Memory B cell (primary cell): ENCODE results near the gene TMEM37.

ENCODE experiments used
- ATAC-seq: fragments of 150-1000 bp; cut with Tn5 transposase; 2 replicates; pipeline ENCODE4 v1.10.0; 2021; ENCODE audit warnings: low read depth, mild to moderate bottlenecking, moderate library complexity
- DNase-seq, 2 donors: peaks; one replicate each; pipeline ENCODE4 v3.0.0; 2022; ENCODE audit warnings: low spot score in 2 of 2
- H3K27ac Mint-ChIP-seq: one replicate; pipeline ENCODE4 v1.8.0; 2022; ENCODE audit warnings: mild to moderate bottlenecking, moderate library complexity, mixed read lengths
- H3K27me3 Mint-ChIP-seq: one replicate; pipeline ENCODE4 v1.8.0; 2022; ENCODE audit warnings: mixed read lengths
- H3K36me3 Mint-ChIP-seq: one replicate; pipeline ENCODE4 v1.8.0; 2022; ENCODE audit warnings: mild to moderate bottlenecking, mixed read lengths
- H3K4me1 Mint-ChIP-seq: one replicate; pipeline ENCODE4 v1.8.0; 2022; ENCODE audit warnings: mixed read lengths
- H3K4me3 Mint-ChIP-seq: one replicate; pipeline ENCODE4 v1.8.0; 2022; ENCODE audit warnings: mild to moderate bottlenecking, moderate library complexity, mixed read lengths
- H3K9me3 Mint-ChIP-seq: one replicate; pipeline ENCODE4 v1.8.0; 2022; ENCODE audit warnings: mixed read lengths

The TMEM37 gene

GRCh38 chr2:119448427-119449141 is 16.9 kb downstream of the TMEM37 start:
- H3K27ac Mint-ChIP-seq = no peak overlapping the region

GRCh38 chr2:119449521-119449920 is 17.9 kb downstream of the TMEM37 start:
- ATAC-seq = no peak
- Mint-ChIP-seq H3K27me3 (peaks cover 17% of the 10 kb centered on the region), H3K4me1 (no peaks in the 10 kb centered on the region), H3K27ac (no peak overlapping the region), H3K36me3 (no peaks in the 10 kb centered on the region), H3K9me3 (no peaks in the 10 kb centered on the region), H3K4me3 (no peak overlapping the region)
- DNase-seq = no peak

More at GRCh38 chr2:119448427-119449141, 16.9 kb downstream of the TMEM37 start:
- peaks cover 17% of the 10 kb centered on the region for H3K27me3 Mint-ChIP-seq
- H3K4me3 Mint-ChIP-seq = no peak overlapping the region
- H3K9me3 Mint-ChIP-seq = no peaks in the 10 kb centered on the region
- ATAC-seq (no peak), DNase-seq (no peak)
- no peaks in the 10 kb centered on the region for H3K4me1 Mint-ChIP-seq
- no peaks in the 10 kb centered on the region for H3K36me3 Mint-ChIP-seq

- Mint-ChIP-seq H3K4me1 (no peaks in the 10 kb centered on the region), H3K4me3 (no peak overlapping the region), H3K27ac (no peak overlapping the region), H3K36me3 (no peaks in the 10 kb centered on the region), H3K9me3 (no peaks in the 10 kb centered on the region), H3K27me3 (peaks cover 21% of the 10 kb centered on the region)
- no peak for ATAC-seq
- no peak for DNase-seq
Observed at GRCh38 chr2:119451336-119452050, 19.8 kb downstream of the TMEM37 start.

GRCh38 chr2:119453972-119454593 is 22.4 kb downstream of the TMEM37 start:
- no peak overlapping the region for H3K27ac Mint-ChIP-seq
- no peaks in the 10 kb centered on the region for H3K4me1 Mint-ChIP-seq
- no peaks in the 10 kb centered on the region for H3K9me3 Mint-ChIP-seq
- no peak overlapping the region for H3K4me3 Mint-ChIP-seq
- DNase-seq (no peak), ATAC-seq (no peak)
- no peaks in the 10 kb centered on the region for H3K36me3 Mint-ChIP-seq
- peaks cover 20% of the 10 kb centered on the region for H3K27me3 Mint-ChIP-seq

- DNase-seq (no peak), ATAC-seq (no peak)
- Mint-ChIP-seq H3K9me3 (no peaks in the 10 kb centered on the region), H3K4me3 (no peak overlapping the region), H3K27ac (no peak overlapping the region), H3K36me3 (no peaks in the 10 kb centered on the region), H3K27me3 (peaks cover 20% of the 10 kb centered on the region), H3K4me1 (no peaks in the 10 kb centered on the region)
Observed at GRCh38 chr2:119455066-119455718, 23.5 kb downstream of the TMEM37 start.

GRCh38 chr2:119460076-119460475 is 28.4 kb downstream of the TMEM37 start:
- DNase-seq (no peak), ATAC-seq (no peak)
- Mint-ChIP-seq H3K4me3 (no peak overlapping the region), H3K4me1 (no peaks in the 10 kb centered on the region), H3K27me3 (peaks cover 8% of the 10 kb centered on the region), H3K9me3 (no peaks in the 10 kb centered on the region), H3K27ac (no peak overlapping the region), H3K36me3 (no peaks in the 10 kb centered on the region)

- no peaks in the 10 kb centered on the region for H3K4me1 Mint-ChIP-seq
- H3K9me3 Mint-ChIP-seq = no peaks in the 10 kb centered on the region
- H3K4me3 Mint-ChIP-seq = no peak overlapping the region
- DNase-seq (no peak), ATAC-seq (no peak)
- peaks cover under 1% of the 10 kb centered on the region for H3K27me3 Mint-ChIP-seq
- H3K27ac Mint-ChIP-seq = no peak overlapping the region
- H3K36me3 Mint-ChIP-seq = no peaks in the 10 kb centered on the region
Observed at GRCh38 chr2:119461811-119462210, 30.2 kb downstream of the TMEM37 start.

- no peak for DNase-seq
- H3K4me1 Mint-ChIP-seq = no peaks in the 10 kb centered on the region
- H3K9me3 Mint-ChIP-seq = no peaks in the 10 kb centered on the region
- H3K36me3 Mint-ChIP-seq = no peaks in the 10 kb centered on the region
- no peak overlapping the region for H3K4me3 Mint-ChIP-seq
- no peak for ATAC-seq
- H3K27me3 Mint-ChIP-seq = no peaks in the 10 kb centered on the region
- no peak overlapping the region for H3K27ac Mint-ChIP-seq
Observed at GRCh38 chr2:119462574-119462973, 30.9 kb downstream of the TMEM37 start.

GRCh38 chr2:119463136-119463535 is 31.5 kb downstream of the TMEM37 start:
- DNase-seq = no peak
- Mint-ChIP-seq H3K27ac (no peak overlapping the region), H3K27me3 (no peaks in the 10 kb centered on the region), H3K4me3 (no peak overlapping the region), H3K9me3 (no peaks in the 10 kb centered on the region), H3K4me1 (no peaks in the 10 kb centered on the region), H3K36me3 (no peaks in the 10 kb centered on the region)
- no peak for ATAC-seq

GRCh38 chr2:119463990-119464389 is 32.3 kb downstream of the TMEM37 start:
- no peak for ATAC-seq
- H3K36me3 Mint-ChIP-seq = no peaks in the 10 kb centered on the region
- H3K9me3 Mint-ChIP-seq = no peaks in the 10 kb centered on the region
- no peaks in the 10 kb centered on the region for H3K4me1 Mint-ChIP-seq
- peaks cover 2% of the 10 kb centered on the region for H3K27me3 Mint-ChIP-seq
- H3K27ac Mint-ChIP-seq = no peak overlapping the region
- no peak for DNase-seq
- no peak overlapping the region for H3K4me3 Mint-ChIP-seq

GRCh38 chr2:119464981-119465380 is 33.3 kb downstream of the TMEM37 start:
- DNase-seq (no peak), ATAC-seq (no peak)
- Mint-ChIP-seq H3K27me3 (peaks cover 2% of the 10 kb centered on the region), H3K4me1 (no peaks in the 10 kb centered on the region), H3K27ac (no peak overlapping the region), H3K4me3 (no peak overlapping the region), H3K36me3 (no peaks in the 10 kb centered on the region), H3K9me3 (no peaks in the 10 kb centered on the region)

GRCh38 chr2:119465687-119466086 is 34.0 kb downstream of the TMEM37 start:
- Mint-ChIP-seq H3K27me3 (peaks cover 2% of the 10 kb centered on the region), H3K36me3 (no peaks in the 10 kb centered on the region), H3K4me1 (no peaks in the 10 kb centered on the region), H3K9me3 (no peaks in the 10 kb centered on the region), H3K27ac (no peak overlapping the region), H3K4me3 (no peak overlapping the region)
- DNase-seq = no peak
- no peak for ATAC-seq

- Mint-ChIP-seq H3K36me3 (no peaks in the 10 kb centered on the region), H3K9me3 (no peaks in the 10 kb centered on the region), H3K27me3 (peaks cover 2% of the 10 kb centered on the region), H3K27ac (no peak overlapping the region), H3K4me3 (no peak overlapping the region), H3K4me1 (no peaks in the 10 kb centered on the region)
- ATAC-seq = no peak
- DNase-seq = no peak
Observed at GRCh38 chr2:119466373-119466772, 34.7 kb downstream of the TMEM37 start.
